SW480 (cell line): ENCODE measurements around the gene GRM4.
"Not testable (repeated sequence)": the region's sequence is repeated elsewhere in the genome, so short reads cannot be mapped to it uniquely, and the experiment has no call there.

Experiments used
- DNase-seq: peaks from one replicate; pipeline ENCODE4 v3.0.0-alpha.2; 2016; ENCODE audit warnings: low spot score

GRM4 gene

DNA sequence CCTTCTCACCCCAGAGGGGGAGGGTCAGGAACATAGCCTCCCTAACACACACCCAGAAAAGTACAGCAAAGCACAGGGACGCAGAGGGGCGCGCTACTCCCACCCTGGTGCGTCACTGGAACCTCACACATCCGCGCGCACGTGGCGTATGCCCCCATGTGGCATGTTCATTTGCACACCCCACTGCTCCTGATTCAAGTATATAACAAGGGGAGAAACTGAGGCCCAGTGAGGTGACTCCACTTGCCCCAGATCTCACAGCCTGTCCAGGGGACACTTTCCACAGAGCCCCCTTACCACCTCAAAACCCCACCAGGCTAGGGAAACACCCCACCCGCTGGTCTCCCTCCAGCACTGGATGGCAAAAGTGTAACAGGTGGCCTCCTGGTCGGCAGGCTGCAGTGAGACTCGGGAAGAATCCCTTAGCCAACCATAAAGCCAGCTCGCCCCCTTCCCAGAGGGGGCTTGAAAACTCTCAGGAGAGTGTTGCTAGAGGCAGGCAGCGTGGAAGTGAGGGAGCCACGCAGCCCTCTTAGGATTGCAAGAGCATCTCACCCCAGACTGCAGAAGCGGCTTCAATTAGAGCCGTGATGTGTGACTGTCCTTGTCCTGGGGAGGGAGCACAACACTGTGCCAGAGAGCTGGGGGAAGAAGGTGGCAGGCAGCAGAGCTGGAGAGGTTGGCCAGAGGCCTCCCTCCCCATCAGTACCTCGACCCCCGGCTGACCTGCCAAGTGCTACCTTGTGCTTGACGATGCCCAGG lies at the start of gene GRM4:
TSS of gene GRM4 (minus strand) at position 67 of the 762 bp plus-strand sequence. CDS start 12,591 bp downstream, outside the sequence.
- DNase-seq, result no peak

- DNase-seq, result no peak
These were observed 48.9 kb upstream of the GRM4 start for GRCh38 chr6:34194772-34195171.

DNA sequence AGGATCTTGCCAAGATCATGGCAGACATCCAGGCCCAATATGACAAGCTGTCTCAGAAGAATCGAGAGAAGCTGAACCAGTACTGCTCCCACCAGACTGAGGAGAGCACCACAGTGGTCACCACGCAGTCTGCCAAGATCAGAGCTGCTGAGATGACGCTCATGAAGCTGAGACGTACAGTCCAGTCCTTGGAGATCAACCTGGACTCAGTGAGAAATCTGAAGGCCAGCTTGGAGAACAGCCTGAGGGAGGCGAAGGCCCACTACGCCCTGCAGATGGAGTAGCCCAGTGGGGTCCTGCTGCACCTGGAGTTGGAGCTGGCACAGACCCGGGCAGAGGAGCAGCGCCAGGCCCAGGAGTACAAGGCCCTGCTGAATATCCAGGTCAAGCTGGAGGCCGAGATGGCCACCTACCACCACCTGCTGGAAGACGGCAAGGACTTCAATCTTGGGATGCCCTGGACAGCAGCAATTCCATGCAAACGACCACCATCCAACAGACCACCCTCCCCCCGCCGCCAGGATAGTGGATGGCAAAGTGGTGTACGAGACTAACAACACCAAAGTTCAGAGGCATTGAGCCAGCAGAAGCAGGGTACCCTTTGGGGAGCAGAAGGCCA lies 44.7 kb upstream of the GRM4 start:
- DNase-seq, result no peak

DNA sequence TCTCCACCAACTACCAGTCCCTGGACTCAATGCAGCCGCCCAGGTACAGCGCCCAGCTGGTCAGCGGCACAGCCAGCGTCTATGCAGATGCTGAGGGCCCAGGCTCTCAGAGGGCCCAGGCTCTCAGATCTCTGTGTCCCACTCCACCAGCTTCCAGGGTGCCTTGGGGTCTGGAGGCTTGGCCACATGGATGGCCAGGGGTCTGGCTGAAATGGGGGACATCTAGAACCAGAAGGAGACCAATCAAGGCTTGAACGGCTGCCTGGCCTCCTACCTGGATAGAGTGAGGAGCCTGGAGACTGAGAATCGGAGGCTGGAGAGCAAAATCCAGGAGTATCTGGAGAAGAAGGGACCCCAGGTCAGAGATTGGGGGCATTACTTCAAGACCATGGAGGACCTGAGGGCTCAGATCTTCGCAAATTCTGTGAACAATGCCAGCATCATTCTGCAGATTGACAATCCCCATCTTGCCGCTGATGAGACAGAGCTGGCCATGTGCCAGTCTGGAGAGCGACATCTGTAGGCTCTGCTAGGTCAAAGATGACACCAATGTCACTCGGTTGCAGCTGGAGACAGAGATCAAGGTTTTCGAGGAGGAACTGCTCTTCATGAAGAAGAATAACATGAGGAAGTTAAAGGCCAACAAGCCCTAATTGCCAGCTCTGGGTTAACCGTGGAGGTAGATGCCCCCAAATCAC lies 44.1 kb upstream of the GRM4 start:
- no peak for DNase-seq

GRCh38 chr6:34184726-34185125 lies 38.8 kb upstream of the GRM4 start:
- not testable (repeated sequence) for DNase-seq

DNA sequence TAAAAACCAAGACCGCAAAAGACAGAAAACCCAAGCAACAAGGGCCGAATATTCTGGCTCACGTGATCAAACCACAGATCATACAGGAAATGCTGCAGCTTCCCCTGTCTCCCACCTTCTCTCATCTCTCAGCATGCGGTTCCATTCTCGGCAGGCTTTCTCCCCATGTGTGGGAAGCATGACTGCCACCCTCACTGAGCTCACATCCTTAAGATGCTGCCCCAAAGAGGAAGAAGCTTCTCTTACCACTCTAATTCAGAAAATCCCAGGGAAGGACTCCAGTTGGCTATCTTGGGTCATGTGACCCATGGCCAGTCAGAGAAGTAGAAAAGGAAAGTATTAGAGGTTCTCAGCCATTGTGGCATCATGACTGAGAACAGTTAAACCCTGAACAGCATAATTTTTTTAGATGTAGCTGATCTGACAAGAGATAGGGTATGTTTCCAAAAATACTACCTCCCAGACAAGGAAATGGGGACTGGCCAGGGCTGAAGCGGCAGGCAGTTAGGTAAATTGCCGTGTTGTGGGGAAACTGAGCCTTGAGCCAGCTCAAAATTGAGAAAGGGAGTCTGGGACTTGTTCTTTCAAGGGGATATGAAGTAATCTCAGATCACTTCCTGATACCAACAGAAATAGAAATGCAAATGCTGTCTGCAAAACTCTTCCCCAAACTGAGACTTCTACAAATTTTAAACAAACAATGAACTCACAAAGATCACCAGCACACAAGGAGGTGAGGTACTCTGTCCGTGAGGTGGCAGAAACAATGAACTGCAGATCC lies 37.1 kb upstream of the GRM4 start:
- DNase-seq, result no peak

DNA sequence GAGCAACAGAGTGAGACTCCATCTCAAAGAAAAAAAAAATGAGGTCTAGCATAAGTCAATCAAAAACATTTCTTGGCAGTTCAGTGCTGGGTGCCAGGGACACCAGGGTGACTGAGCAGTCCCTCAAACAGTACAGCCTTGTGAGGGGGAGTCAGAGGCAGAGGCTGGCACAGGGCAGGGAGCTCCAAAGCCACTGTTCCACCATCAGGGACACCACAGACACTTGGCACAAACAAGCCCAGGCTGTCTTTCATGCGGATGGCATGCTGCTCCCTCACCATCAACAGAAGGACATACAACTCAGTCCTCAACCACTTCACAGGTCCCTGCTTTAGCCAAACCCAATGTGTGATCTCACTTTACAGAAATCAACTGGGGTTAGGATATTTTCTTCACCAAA lies 36.0 kb upstream of the GRM4 start:
- no peak for DNase-seq

GRCh38 chr6:34179106-34179720 lies 33.3 kb upstream of the GRM4 start:
- DNase-seq, result no peak

DNA sequence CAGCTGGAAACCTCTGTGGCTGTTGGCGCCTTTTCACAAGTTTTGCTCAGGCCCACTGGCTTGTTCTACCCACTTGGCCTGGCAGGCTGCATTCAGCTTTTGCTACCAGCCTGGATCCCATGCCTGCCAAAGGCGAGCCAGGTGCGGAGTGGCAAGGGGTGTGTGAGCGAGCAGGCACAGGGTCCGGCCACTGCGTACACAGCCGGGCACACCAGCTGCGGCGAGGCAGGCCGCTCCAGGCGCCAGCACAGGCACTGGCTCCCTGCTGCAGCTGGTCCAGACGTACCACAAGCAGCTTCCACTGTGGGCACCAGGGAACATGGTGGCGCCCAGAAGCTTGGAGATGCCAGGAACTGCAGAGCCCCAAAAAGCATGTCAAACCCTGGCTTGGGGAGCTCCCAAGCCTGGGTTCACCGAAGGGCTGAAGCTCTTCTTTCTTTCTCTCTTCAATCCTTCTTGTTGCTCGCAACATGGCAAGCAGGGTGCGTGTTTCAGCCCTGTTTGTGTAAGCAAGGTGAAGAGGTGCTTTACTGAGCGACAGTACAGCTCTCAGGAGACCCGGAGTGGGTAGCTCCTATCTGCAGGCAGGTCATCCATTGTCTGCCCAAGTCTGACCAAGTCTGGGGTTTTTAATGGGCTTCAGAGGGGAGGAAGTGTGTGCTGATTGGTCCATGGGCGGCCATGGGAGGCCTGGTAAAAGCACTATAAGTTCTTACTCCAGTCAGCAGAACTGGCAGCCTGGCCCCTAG lies 32.6 kb upstream of the GRM4 start:
- no peak for DNase-seq

DNA sequence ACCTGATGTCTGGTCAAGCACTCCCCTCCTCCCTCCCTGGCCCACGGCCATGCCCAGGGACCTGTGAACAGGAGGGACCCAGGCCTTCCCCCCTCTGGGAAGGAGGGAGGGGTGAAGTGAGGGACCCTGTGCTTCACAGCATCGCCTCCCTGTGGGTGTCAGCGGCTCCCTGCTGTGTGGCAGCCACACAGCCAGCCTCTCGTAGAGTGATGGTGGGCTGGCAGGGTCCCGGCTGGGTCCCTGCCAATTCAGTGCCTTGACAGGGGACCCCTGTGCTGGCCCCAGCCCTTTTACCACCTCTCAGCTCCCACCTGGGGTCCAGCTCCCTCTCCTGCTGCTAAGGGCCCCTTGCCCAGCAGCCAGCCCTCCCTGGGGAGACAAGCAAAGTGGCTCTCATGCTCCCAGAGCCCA lies 31.3 kb upstream of the GRM4 start:
- DNase-seq, result no peak

- no peak for DNase-seq
These were observed 30.6 kb upstream of the GRM4 start for GRCh38 chr6:34176261-34177031.

- no peak for DNase-seq
These were observed 29.0 kb upstream of the GRM4 start for GRCh38 chr6:34174846-34175399.

DNA sequence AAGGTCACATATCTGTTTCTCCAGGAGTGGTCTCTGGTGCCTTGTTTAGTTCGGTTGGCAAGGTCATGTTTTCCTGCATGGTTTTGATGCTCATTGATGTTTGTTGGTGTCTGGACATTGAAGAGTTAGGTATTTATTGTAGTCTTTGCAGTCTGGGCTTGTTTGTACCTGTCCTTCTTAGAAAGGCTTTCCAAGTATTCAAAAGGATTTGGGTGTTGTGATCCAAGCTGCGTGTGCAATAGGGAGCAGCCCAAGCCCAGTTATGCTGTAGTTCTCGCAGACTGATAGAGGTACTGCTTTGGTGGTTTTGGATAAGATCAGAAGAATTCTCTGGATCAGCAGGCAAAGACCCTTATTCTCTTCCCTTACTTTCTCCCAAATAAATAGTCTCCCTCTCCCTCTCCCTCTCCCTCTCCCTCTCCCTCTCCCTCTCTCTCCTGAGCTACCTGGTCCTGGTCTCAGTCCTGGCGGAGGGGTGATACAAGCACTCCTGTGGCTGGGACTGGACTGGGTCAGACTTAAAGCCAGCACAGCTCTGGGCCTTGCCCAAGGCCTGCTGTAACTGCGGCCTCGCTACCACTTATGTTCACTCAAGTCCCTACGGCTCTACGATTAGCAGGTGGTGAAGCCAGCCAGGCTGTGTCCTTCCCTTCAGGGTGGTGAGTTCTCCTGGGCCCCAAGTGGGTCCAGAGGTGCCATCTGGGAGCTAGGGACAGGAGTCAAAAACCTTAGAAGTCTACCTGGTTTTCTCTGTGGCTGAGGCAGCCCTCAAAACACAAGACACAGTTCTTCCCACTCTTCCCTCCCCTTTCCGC lies 27.3 kb upstream of the GRM4 start:
- DNase-seq, result no peak

- DNase-seq, result no peak
These were observed 24.5 kb upstream of the GRM4 start for GRCh38 chr6:34170346-34170745.

DNA sequence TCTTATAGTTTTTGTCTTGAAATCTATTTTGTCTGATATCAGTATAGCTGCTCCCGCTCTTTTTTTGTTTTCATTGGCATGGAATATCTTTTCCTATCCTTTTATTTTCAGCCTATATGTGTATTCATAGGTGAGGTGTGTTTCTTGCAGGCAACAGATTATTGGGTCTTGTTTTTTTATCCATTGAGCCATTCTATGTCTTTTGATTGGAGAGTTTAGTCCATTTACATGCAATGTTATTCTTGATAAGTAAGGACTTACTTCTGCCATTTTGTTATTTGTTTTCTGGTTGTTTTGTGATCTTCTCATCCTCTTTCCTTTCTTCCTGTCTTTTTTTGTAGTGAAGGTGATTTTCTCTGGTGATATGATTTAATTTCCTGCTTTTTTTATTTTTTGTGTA lies 24.0 kb upstream of the GRM4 start:
- no peak for DNase-seq

DNA sequence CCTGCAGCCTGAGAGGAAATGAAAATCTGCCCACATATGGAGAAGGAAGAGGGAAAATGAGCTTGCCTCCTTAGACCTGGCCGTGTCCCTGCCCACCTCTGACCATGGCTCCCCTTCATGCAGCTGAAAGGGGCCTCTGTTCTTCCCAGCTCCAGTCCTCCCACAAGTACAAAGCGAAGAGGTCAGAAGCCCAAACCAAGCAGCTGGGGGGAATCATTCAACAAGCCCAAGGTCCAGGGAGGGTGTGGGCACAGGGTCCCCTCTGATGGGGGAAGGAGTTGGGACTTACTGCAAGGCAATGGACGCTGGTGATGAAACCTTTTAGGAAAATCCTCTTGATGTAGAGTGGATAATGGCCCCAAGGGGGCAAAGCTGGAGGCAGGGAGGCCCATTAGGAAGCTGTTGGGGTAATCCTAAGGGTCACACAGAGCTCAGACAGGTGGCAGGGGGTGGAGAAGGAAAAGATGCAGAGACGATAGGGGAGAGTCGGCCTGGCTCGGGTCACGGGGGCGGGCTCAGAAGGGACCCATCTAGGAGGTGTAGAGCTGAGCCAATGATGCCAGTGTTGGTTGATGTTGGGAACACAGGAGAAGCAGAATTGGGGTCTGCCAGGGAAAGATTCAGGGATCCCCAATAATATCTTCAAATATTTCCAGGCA lies 16.1 kb upstream of the GRM4 start:
- no peak for DNase-seq

DNA sequence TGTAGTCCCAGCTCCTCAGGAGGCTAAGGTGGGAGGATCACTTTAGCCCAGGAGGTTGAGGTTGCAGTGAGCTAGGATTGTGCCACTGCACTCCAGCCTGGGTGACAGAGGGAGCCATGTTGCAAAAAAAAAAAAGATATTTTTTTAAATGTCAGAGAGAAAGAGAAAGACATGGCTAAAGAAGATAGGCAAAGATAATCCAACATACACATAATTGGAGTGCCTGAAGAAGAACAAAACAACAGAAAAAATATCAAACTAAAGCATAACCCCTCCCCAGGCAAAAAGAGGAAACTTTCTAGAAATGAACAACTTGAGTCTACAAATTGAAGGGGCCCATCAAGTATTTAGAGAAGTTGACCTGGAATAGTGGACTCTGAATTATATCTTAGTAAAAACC lies 14.0 kb upstream of the GRM4 start:
- no peak for DNase-seq

DNA sequence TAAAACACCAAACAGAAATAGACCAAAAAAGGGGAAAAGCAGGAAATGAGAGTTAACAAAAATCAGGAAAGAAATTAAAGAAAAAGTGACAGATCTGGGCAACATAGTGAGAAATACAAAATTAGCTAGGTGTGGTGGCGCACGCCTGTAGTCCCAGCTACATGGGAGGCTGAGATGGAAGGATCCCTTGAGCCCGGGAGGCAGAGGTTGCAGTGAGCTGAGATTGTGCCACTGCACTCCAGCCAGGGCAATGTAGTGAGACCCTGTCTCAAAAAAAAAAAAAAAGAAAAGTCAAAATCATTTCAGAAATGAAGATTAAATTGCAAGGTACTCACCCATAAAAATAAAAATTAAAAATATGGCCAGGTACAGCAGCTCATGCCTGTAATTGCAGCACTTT lies 13.0 kb upstream of the GRM4 start:
- no peak for DNase-seq

DNA sequence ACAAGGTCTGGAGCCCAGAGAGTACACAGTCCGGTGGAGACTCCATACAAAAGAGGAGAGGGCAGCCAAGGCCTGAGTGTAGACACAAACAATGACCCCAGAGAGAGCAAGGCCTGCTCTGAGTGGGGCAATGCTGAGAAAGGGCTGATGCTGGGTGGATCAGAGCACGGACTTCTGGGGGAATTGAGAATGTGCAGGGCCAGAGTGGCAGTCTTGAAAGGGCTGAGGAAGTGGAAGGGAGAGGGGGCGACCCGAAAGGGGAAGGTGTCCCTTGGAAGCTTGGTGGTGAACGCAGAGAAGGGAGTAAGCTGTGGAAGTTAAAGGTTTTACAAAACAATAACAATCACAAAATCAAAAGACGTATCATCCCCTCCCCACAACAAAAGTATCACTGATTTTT lies 12.0 kb upstream of the GRM4 start:
- no peak for DNase-seq
